Smooth muscle cell (in vitro differentiated cells): ENCODE data around the gene DKKL1. TPM values are rescaled to one million over a fixed set of nuclear protein-coding genes. Genes with fewer than 3 reads are reported as not detected.
A peak's percentile ranks its signal among the peaks of the same experiment; 100 is the strongest.

ENCODE experiments used
- DNase-seq: peaks from one replicate; lab custom pipeline; 2025; ENCODE audit not compliant: unreplicated experiment; lab: John Stamatoyannopoulos, UW
- H2AFZ ChIP-seq: fragments of 200-600 bp; sonication (generic); 2 replicates; pipeline ENCODE4 v1.6.0; 2016; ENCODE audit warnings: antibody characterized with exemption, low read depth, mild to moderate bottlenecking
- H3F3A ChIP-seq: fragments of 200-600 bp; sonication (generic); 2 replicates; pipeline ENCODE4 v1.6.0; 2017; ENCODE audit warnings: antibody characterized with exemption, low read depth
- H3K27ac ChIP-seq: fragments of 200-600 bp; sonication (generic); 2 replicates; pipeline ENCODE4 v1.5.1; 2016; ENCODE audit warnings: low read depth, mild to moderate bottlenecking
- H3K27me3 ChIP-seq: fragments of 200-600 bp; sonication (generic); 2 replicates; pipeline ENCODE4 v1.6.1; 2016; ENCODE audit warnings: low read depth, mild to moderate bottlenecking
- H3K36me3 ChIP-seq: fragments of 200-600 bp; sonication (generic); 2 replicates; pipeline ENCODE4 v1.5.1; 2016; ENCODE audit warnings: low read depth
- H3K4me1 ChIP-seq: fragments of 200-600 bp; sonication (generic); 2 replicates; pipeline ENCODE4 v1.5.1; 2016; ENCODE audit warnings: low read depth
- H3K4me2 ChIP-seq: fragments of 200-600 bp; sonication (generic); 2 replicates; pipeline ENCODE4 v1.6.0; 2016; ENCODE audit warnings: mild to moderate bottlenecking
- H3K4me3 ChIP-seq: fragments of 200-600 bp; sonication (generic); 2 replicates; pipeline ENCODE4 v1.5.1; 2016; ENCODE audit warnings: mild to moderate bottlenecking
- H3K79me2 ChIP-seq: fragments of 200-600 bp; sonication (generic); 2 replicates; pipeline ENCODE4 v1.6.0; 2016; ENCODE audit warnings: low read depth, mild to moderate bottlenecking
- H3K9ac ChIP-seq: fragments of 200-600 bp; sonication (generic); 2 replicates; pipeline ENCODE4 v1.6.0; 2016; ENCODE audit warnings: low read depth
- H3K9me3 ChIP-seq: fragments of 200-600 bp; sonication (generic); replicated peaks from 2 replicates; pipeline ENCODE4 v1.5.1; 2016; ENCODE audit warnings: low read depth
- H4K20me1 ChIP-seq: fragments of 200-600 bp; sonication (generic); 2 replicates; pipeline ENCODE4 v1.6.0; 2016; ENCODE audit warnings: low read depth
- WGBS: methylation state at CpG from one replicate; pipeline ENCODE4 v1.1.7; 2016; ENCODE audit warnings: low lambda C conversion rate; 5-methylcytosine and 5-hydroxymethylcytosine counted together
- polyA plus RNA-seq: library from polyadenylated mRNA; unstranded; fragments of >200 nt; fragmentation: Nextera tagmentation; extraction: Ambion mirVana; gene quantifications from 2 replicates; pipeline ENCODE4 v1.2.1, GENCODE V29; 2016
- total RNA-seq: library from RNA; depleted of rRNA; stranded (reverse); fragments of >200 nt; gene quantifications from 2 replicates; pipeline ENCODE4 v1.2.3, GENCODE V29; 2014
- TF ChIP-seq, protein P1 (sequence below): fragments of 200-600 bp; sonication (generic); IDR thresholded peaks from 2 replicates; pipeline ENCODE4 v1.5.1; 2017; ENCODE audit warnings: borderline replicate concordance, mild to moderate bottlenecking, antibody characterized with exemption; ENCODE audit not compliant: insufficient read depth, poor library complexity, severe bottlenecking

DKKL1 gene
- total and polyA plus RNA-seq, 2 experiments from 2014 or later = 2.3 to 2.8 TPM

- H3K4me1 ChIP-seq = peaks cover 13% of the 10 kb centered on the region
- no peaks in the 10 kb centered on the region for H3K36me3 ChIP-seq
- H3K27me3 ChIP-seq = peaks cover 76% of the 10 kb centered on the region
- H3K9me3 ChIP-seq = no peaks in the 10 kb centered on the region
- H3K9ac ChIP-seq = no peak overlapping the region
- no peaks in the 10 kb centered on the region for H3K79me2 ChIP-seq
- no peak overlapping the region for H2AFZ ChIP-seq
- no peaks in the 10 kb centered on the region for H4K20me1 ChIP-seq
- no peak overlapping the region for H3K27ac ChIP-seq
- H3F3A ChIP-seq = peaks cover 3% of the 10 kb centered on the region
- no peak for DNase-seq
- H3K4me2 ChIP-seq = no peak overlapping the region
- H3K4me3 ChIP-seq = no peak overlapping the region
- TF ChIP-seq, protein P1, sequence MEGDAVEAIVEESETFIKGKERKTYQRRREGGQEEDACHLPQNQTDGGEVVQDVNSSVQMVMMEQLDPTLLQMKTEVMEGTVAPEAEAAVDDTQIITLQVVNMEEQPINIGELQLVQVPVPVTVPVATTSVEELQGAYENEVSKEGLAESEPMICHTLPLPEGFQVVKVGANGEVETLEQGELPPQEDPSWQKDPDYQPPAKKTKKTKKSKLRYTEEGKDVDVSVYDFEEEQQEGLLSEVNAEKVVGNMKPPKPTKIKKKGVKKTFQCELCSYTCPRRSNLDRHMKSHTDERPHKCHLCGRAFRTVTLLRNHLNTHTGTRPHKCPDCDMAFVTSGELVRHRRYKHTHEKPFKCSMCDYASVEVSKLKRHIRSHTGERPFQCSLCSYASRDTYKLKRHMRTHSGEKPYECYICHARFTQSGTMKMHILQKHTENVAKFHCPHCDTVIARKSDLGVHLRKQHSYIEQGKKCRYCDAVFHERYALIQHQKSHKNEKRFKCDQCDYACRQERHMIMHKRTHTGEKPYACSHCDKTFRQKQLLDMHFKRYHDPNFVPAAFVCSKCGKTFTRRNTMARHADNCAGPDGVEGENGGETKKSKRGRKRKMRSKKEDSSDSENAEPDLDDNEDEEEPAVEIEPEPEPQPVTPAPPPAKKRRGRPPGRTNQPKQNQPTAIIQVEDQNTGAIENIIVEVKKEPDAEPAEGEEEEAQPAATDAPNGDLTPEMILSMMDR = no peak
- WGBS = 50% methylated on average over 1 of the region's 2 CpGs
Observed at GRCh38 chr19:49420227-49420626, 56.5 kb downstream of the DKKL1 start.

GRCh38 chr19:49421039-49421877 is 57.6 kb downstream of the DKKL1 start:
- peak overlapping the region; percentile 30 for H3K4me3 ChIP-seq
- peak overlapping the region; percentile 71 for H3K4me2 ChIP-seq

GRCh38 chr19:49421878-49422202 is 58.2 kb downstream of the DKKL1 start:
- H3K4me2 ChIP-seq = no peak overlapping the region
- no peak overlapping the region for H3K9ac ChIP-seq
- TF ChIP-seq, protein P1 = no peak
- H3K79me2 ChIP-seq = no peaks in the 10 kb centered on the region
- H3K36me3 ChIP-seq = no peaks in the 10 kb centered on the region
- no peak for DNase-seq
- peaks cover 13% of the 10 kb centered on the region for H3K4me1 ChIP-seq
- H3K27me3 ChIP-seq = peaks cover 92% of the 10 kb centered on the region
- H3K4me3 ChIP-seq = no peak overlapping the region
- 57% methylated on average over 3 of the region's 3 CpGs for WGBS
- no peak overlapping the region for H3K27ac ChIP-seq
- no peak overlapping the region for H2AFZ ChIP-seq
- H4K20me1 ChIP-seq = no peaks in the 10 kb centered on the region
- H3K9me3 ChIP-seq = no peaks in the 10 kb centered on the region
- H3F3A ChIP-seq = peaks cover 3% of the 10 kb centered on the region

More at GRCh38 chr19:49421039-49421877, 57.6 kb downstream of the DKKL1 start:
- H3K9me3 ChIP-seq = no peaks in the 10 kb centered on the region
- H2AFZ ChIP-seq = no peak overlapping the region
- peaks cover 13% of the 10 kb centered on the region for H3K4me1 ChIP-seq
- WGBS = 18% methylated on average over 48 of the region's 48 CpGs
- TF ChIP-seq, protein P1 = no peak
- H3K27ac ChIP-seq = no peak overlapping the region
- no peaks in the 10 kb centered on the region for H4K20me1 ChIP-seq
- H3K27me3 ChIP-seq = peaks cover 86% of the 10 kb centered on the region
- DNase-seq = no peak
- H3F3A ChIP-seq = peaks cover 3% of the 10 kb centered on the region
- H3K36me3 ChIP-seq = no peaks in the 10 kb centered on the region
- no peak overlapping the region for H3K9ac ChIP-seq
- no peaks in the 10 kb centered on the region for H3K79me2 ChIP-seq
